ENCODE measurements around the gene NPSR1.

GRCh38 chr7:34756025-34756437 is 98.0 kb downstream of the NPSR1 start:
- TF ChIP-seq, protein P1, sequence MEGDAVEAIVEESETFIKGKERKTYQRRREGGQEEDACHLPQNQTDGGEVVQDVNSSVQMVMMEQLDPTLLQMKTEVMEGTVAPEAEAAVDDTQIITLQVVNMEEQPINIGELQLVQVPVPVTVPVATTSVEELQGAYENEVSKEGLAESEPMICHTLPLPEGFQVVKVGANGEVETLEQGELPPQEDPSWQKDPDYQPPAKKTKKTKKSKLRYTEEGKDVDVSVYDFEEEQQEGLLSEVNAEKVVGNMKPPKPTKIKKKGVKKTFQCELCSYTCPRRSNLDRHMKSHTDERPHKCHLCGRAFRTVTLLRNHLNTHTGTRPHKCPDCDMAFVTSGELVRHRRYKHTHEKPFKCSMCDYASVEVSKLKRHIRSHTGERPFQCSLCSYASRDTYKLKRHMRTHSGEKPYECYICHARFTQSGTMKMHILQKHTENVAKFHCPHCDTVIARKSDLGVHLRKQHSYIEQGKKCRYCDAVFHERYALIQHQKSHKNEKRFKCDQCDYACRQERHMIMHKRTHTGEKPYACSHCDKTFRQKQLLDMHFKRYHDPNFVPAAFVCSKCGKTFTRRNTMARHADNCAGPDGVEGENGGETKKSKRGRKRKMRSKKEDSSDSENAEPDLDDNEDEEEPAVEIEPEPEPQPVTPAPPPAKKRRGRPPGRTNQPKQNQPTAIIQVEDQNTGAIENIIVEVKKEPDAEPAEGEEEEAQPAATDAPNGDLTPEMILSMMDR (IDR thresholded peaks at IDR 0.05) = no peak
- TF ChIP-seq POLR2A (IDR thresholded peaks at IDR 0.05) = no peak

Measured in uterus (tissue), 2 donors.